Left lung (tissue), 10 donors: Measurements from ENCODE around the gene VWA7. TPM values are rescaled to one million over a fixed set of nuclear protein-coding genes. Genes with fewer than 3 reads are reported as not detected.
A peak's percentile ranks its signal among the peaks of the same experiment; 100 is the strongest.

ENCODE experiments used
- ATAC-seq: fragments of 200-7000 bp; cut with Tn5 transposase; one replicate; pipeline ENCODE4 v1.9.1; 2020; ENCODE audit warnings: moderate library complexity
- DNase-seq, 4 donors: peaks; one replicate each; pipeline ENCODE4 v3.0.0-alpha.2; 2013 to 2020
- H3K27ac ChIP-seq, 2 donors: fragments of 200-600 bp; sonication (generic) in 1 of 2; one replicate each; pipeline versions ENCODE4 v1.5.0 to v1.8.0; 2020 to 2021
- H3K27me3 ChIP-seq, 2 donors: fragments of 200-600 bp; sonication (generic) in 1 of 2; one replicate each; pipeline versions ENCODE4 v1.5.0 to v1.8.0; 2020 to 2021
- H3K36me3 ChIP-seq, 2 donors: fragments of 200-600 bp; sonication (generic) in 1 of 2; one replicate each; pipeline versions ENCODE4 v1.5.0 to v1.8.0; 2020 to 2021
- H3K4me1 ChIP-seq, 2 donors: fragments of 200-600 bp; one replicate each; pipeline ENCODE4 v1.8.0; 2021
- H3K4me3 ChIP-seq, 2 donors: fragments of 200-600 bp; sonication (generic) in 1 of 2; one replicate each; pipeline versions ENCODE4 v1.5.0 to v1.8.0; 2020 to 2021; ENCODE audit warnings: mild to moderate bottlenecking in 1 of 2
- H3K9me3 ChIP-seq, 2 donors: fragments of 200-600 bp; sonication (generic) in 1 of 2; one replicate each; pipeline versions ENCODE4 v1.5.0 to v1.8.0; 2020 to 2021
- intact Hi-C, 2 donors: fragments of 100-400 bp; cut with DNase I; formaldehyde crosslinking; loops; one replicate each; pipeline versions ENCODE4 v1.11.2 to v1.14.2; 2022
- polyA plus RNA-seq, 6 donors: library from polyadenylated mRNA; unstranded; fragments of 120-200 nt; gene quantifications; one replicate each; pipeline ENCODE4 v1.2.1, GENCODE V29; 2013; ENCODE audit not compliant: insufficient read length in 6 of 6
- total RNA-seq, 2 donors: library from RNA; stranded (reverse); fragmentation: NEBNext Ultra II Directional; extraction: Animal tissue kit (Norgen Biotek cat#: 25700); gene quantifications; one replicate each; pipeline ENCODE4 v1.2.1, GENCODE V29; 2021
- TF ChIP-seq, protein P1 (sequence below), 2 donors: fragments of 200-600 bp; sonication (generic) in 1 of 2; IDR thresholded peaks; one replicate each; pipeline versions ENCODE4 v1.5.0 to v1.8.0; 2021; ENCODE audit warnings: antibody characterized with exemption in 2 of 2
- donor health status: DM: no; HTN: yes; CAD: no.
- donor health status: DM: no; HTN: no; CAD: no.

VWA7 gene
- total and polyA plus RNA-seq, 8 donors: 1.4 to 5.0 (median 2.9) TPM

DNA sequence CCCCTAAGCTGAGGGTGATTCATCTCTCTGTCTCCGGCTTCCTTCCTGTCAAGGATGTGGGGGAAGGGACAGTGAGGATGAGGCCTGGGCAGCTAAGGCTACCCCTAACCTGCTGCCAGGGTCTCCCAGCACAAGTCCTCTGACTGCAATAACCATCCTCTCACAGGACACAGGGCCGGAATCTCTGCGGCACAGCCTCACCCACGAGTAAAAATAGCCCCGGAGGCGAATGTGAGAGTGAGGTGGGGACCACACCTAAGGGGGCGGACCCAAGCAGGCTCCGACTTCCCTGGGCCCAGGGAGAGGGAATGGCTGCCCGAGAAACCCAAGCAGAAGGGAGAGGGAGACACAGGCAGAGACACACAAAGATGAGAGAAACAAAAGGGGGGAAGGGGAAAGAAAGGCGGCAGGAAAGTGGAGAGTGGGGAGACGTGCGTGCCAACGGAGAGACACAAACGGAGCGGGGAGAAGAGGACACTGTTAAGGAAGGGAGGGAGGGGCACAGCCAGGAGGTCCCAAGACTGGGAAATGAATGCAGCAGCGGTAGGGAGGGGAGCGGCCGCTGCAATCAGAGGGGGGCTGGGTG lies 42.2 kb downstream of the VWA7 start:
- Histone ChIP-seq H3K9me3 (no peaks in the 10 kb centered on the region), H3K4me3 (peak overlapping the region; percentile 78 to 97), H3K27me3 (no peaks in the 10 kb centered on the region), H3K36me3 (peaks cover 4 to 42% of the 10 kb centered on the region in 2 donors), H3K27ac (peak overlapping the region; percentile 93 to 97), H3K4me1 (peaks cover 32 to 77% of the 10 kb centered on the region in 2 donors)
- ATAC-seq (peak; percentile 14), DNase-seq (peak in 2 of 4 donors; percentile 66 to 81)
- TF ChIP-seq, protein P1, sequence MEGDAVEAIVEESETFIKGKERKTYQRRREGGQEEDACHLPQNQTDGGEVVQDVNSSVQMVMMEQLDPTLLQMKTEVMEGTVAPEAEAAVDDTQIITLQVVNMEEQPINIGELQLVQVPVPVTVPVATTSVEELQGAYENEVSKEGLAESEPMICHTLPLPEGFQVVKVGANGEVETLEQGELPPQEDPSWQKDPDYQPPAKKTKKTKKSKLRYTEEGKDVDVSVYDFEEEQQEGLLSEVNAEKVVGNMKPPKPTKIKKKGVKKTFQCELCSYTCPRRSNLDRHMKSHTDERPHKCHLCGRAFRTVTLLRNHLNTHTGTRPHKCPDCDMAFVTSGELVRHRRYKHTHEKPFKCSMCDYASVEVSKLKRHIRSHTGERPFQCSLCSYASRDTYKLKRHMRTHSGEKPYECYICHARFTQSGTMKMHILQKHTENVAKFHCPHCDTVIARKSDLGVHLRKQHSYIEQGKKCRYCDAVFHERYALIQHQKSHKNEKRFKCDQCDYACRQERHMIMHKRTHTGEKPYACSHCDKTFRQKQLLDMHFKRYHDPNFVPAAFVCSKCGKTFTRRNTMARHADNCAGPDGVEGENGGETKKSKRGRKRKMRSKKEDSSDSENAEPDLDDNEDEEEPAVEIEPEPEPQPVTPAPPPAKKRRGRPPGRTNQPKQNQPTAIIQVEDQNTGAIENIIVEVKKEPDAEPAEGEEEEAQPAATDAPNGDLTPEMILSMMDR (IDR thresholded peaks at IDR 0.05): no peak
- intact Hi-C loops: no loop called here

DNA sequence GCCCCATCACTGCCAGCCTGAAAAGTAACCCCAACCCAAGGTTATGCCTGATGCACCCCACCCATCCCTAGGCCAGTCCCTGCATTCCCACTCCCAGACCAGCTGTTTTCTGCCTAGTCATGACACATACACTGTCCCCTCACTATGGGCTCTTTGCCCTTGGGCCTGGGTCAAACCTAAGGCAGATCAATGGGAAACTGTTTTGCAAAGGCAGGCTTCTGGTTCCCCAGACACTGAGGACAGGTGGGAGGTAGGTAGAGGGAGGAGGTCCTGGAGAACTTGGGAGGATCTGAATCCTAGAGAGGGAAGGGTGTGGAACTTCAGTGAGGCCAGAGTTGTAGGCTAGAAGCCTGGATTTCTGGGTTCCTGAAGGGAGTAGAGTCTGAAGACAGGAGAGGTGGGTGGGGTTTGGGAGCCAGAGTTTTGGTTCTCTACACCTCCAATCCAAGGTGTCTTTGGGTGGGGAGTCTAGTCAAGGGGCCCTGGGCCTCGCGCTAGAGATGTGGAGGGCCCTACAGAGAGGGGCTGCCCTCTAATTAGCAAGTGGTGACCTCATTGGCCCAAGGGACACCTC lies 42.8 kb downstream of the VWA7 start:
- intact Hi-C loops: no loop called here
- Histone ChIP-seq H3K4me3 (peak overlapping the region; percentile 78 to 97), H3K9me3 (no peaks in the 10 kb centered on the region), H3K4me1 (peaks cover 31 to 75% of the 10 kb centered on the region in 2 donors), H3K36me3 (peaks cover 4 to 42% of the 10 kb centered on the region in 2 donors), H3K27ac (peak overlapping the region; percentile 93 to 97), H3K27me3 (no peaks in the 10 kb centered on the region)
- DNase-seq (no peak), ATAC-seq (no peak)
- TF ChIP-seq, protein P1 (IDR thresholded peaks at IDR 0.05): no peak

DNA sequence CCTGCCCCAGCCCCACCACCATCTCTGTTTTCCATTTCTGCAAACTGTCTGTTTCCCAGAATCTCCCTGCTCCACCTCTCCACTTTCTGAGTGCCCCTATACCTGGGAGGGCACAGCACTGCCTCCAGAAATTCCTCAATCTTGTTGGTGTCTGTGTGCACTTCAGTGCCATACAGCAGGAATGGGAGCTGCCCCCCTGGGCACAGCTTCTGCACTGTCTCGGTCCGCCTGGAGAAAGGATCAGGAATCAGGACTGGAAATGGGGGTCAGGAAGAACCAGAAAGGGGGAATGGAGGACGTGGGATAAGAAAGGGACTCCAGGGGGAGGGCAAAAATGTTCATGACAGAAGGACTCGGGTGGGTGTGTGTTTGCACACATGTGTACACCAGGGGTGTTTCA lies 43.4 kb downstream of the VWA7 start:
- TF ChIP-seq, protein P1 (IDR thresholded peaks at IDR 0.05): no peak
- Histone ChIP-seq H3K27ac (peak overlapping the region; percentile 93 to 97), H3K4me1 (peaks cover 30 to 75% of the 10 kb centered on the region in 2 donors), H3K4me3 (peak overlapping the region in 1 of 2 donors; percentile 97), H3K36me3 (peaks cover 4 to 42% of the 10 kb centered on the region in 2 donors), H3K9me3 (no peaks in the 10 kb centered on the region), H3K27me3 (no peaks in the 10 kb centered on the region)
- DNase-seq: no peak
- intact Hi-C loops: no loop called here
- ATAC-seq: no peak

DNA sequence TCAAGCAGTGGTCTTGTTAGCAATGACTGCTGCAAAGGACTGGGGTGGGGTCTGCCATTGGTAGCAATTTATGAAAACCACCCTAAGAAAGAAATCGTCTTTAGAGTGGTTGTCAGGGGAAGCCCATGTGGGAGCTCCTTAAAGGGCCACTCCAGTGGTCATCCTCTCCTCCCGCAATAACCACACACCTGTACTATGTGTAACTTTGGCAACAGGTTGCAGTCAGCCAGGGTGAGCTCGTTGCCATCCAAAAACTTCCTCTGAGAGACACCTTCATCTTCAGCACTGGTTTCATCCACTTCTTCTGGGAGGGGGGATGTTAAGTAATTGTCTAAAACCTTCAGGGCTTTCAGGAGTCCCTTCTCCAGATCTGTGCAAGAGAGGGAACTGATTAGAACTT lies 45.1 kb downstream of the VWA7 start:
- Histone ChIP-seq H3K4me1 (peaks cover 26 to 75% of the 10 kb centered on the region in 2 donors), H3K27me3 (no peaks in the 10 kb centered on the region)
- no peak for ATAC-seq

DNA sequence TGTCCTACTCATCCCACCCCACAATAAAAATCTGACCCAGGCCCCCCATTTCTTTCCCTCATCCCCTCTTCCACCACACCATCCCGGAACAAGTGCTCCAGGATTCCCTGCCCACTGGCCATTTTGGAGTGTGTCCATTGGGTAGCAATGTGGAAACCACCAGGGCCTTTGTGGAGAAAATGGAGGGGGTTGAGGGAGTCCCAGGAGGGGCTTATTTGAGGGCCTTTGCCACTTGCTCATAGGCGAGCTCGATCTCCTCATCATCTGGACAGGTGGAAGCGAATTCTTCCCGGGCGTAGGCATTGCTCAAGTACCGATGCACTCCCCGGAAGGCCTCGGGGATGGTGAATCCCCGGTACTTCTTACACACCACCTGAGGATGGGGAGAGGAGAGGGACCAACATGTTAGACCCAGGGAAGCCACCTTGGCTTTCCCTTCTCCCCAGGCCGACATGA lies 46.5 kb downstream of the VWA7 start:
- peak overlapping the region; percentile 48 to 79 for H3K4me3 ChIP-seq
- intact Hi-C loops: no loop called here
- ATAC-seq (no peak), DNase-seq (no peak)
- H3K9me3 ChIP-seq: no peaks in the 10 kb centered on the region
- peaks cover 30 to 82% of the 10 kb centered on the region in 2 donors for H3K4me1 ChIP-seq
- H3K27me3 ChIP-seq: no peaks in the 10 kb centered on the region
- H3K36me3 ChIP-seq: peaks cover 4 to 60% of the 10 kb centered on the region in 2 donors
- H3K27ac ChIP-seq: peak overlapping the region; percentile 92 to 97
- TF ChIP-seq, protein P1 (IDR thresholded peaks at IDR 0.05): no peak

More for the DNA sequence above, 45.1 kb downstream of the VWA7 start:
- H3K27ac ChIP-seq: peak overlapping the region in 1 of 2 donors; percentile 97
- no peaks in the 10 kb centered on the region for H3K9me3 ChIP-seq
- peak overlapping the region in 1 of 2 donors; percentile 79 for H3K4me3 ChIP-seq
- peaks cover 4 to 48% of the 10 kb centered on the region in 2 donors for H3K36me3 ChIP-seq
- intact Hi-C loops: no loop called here
- DNase-seq: no peak
- TF ChIP-seq, protein P1 (IDR thresholded peaks at IDR 0.05): no peak
